Lower leg skin (tissue), 3 donors: ENCODE data around the gene ZDHHC3.

Experiments
- CTCF ChIP-seq, 3 donors: fragments of 450-650 bp; IDR thresholded peaks; one replicate each; pipeline ENCODE4 v1.5.1; 2016; ENCODE audit warnings: antibody characterized with exemption in 3 of 3, mild to moderate bottlenecking in 3 of 3, moderate library complexity in 2 of 3
- POLR2A ChIP-seq, 2 donors: fragments of 450-650 bp; IDR thresholded peaks; one replicate each; pipeline ENCODE4 v1.6.1; 2016 to 2017; ENCODE audit warnings: antibody characterized with exemption in 2 of 2, mild to moderate bottlenecking in 1 of 2, moderate library complexity in 1 of 2

- TF ChIP-seq CTCF (IDR thresholded peaks at IDR 0.05), result no peak
- no peak for TF ChIP-seq POLR2A (IDR thresholded peaks at IDR 0.05)
Observed at GRCh38 chr3:44930911-44931310, 45.1 kb downstream of the ZDHHC3 start.
